Caco-2 (cell line): ENCODE data around the gene LCE1E. TPM values are rescaled to one million over a fixed set of nuclear protein-coding genes. Genes with fewer than 3 reads are reported as not detected.

Source experiments
- BruUV-seq: library from RNA; stranded (reverse); fragments of 400-500 nt; replicated peaks from 2 replicates; lab custom pipeline; 2021; lab: Mats Ljungman, UMichigan
- CTCF ChIA-PET: fragments of 300-600 bp; sonication (Branson Sonifier 250); formaldehyde crosslinking; loops from one replicate; lab custom pipeline; 2022; ENCODE audit warnings: antibody characterized with exemption; lab: Charles Lee
- POLR2A ChIA-PET: fragments of 300-600 bp; sonication (Branson Sonifier 250); formaldehyde crosslinking; loops from one replicate; lab custom pipeline; 2022; ENCODE audit warnings: antibody characterized with exemption; lab: Charles Lee
- DNase-seq, 2 experiments: peaks; one replicate each; pipeline versions ENCODE4 v3.0.0 to v3.0.0-alpha.2; 2020 to 2022
- H3K27me3 ChIP-seq: replicated peaks from 2 replicates; pipeline ENCODE4 v1.6.0; 2011; ENCODE audit warnings: low read length; ENCODE audit not compliant: control insufficient read depth, insufficient read depth
- H3K36me3 ChIP-seq: 2 replicates; pipeline ENCODE4 v1.5.1; 2011; ENCODE audit warnings: low read length; ENCODE audit not compliant: control insufficient read depth, insufficient read depth
- H3K4me1 ChIP-seq: fragments of 250-450 bp; sonication (Bioruptor Pico); 2 replicates; pipeline ENCODE4 v1.5.1; 2020; ENCODE audit warnings: mild to moderate bottlenecking
- H3K4me3 ChIP-seq: 2 replicates; pipeline ENCODE4 v1.5.1; 2011; ENCODE audit warnings: low read depth, mild to moderate bottlenecking, control low read depth, low read length
- H3K9me3 ChIP-seq: fragments of 250-450 bp; sonication (Bioruptor Pico); 2 replicates; pipeline ENCODE4 v1.5.1; 2020; ENCODE audit warnings: mild to moderate bottlenecking, moderate library complexity
- H3K27ac Mint-ChIP-seq: one replicate; pipeline ENCODE4 v1.8.0; 2022; ENCODE audit warnings: mixed read lengths; ENCODE audit not compliant: unreplicated experiment
- H3K27me3 Mint-ChIP-seq: one replicate; pipeline ENCODE4 v1.8.0; 2022; ENCODE audit warnings: mixed read lengths; ENCODE audit not compliant: insufficient read depth, unreplicated experiment
- H3K36me3 Mint-ChIP-seq: one replicate; pipeline ENCODE4 v1.8.0; 2022; ENCODE audit warnings: mild to moderate bottlenecking, mixed read lengths; ENCODE audit not compliant: insufficient read depth, unreplicated experiment
- H3K4me1 Mint-ChIP-seq: one replicate; pipeline ENCODE4 v1.8.0; 2022; ENCODE audit warnings: low read depth, mixed read lengths; ENCODE audit not compliant: unreplicated experiment
- H3K4me3 Mint-ChIP-seq: one replicate; pipeline ENCODE4 v1.8.0; 2022; ENCODE audit warnings: mild to moderate bottlenecking, moderate library complexity, mixed read lengths; ENCODE audit not compliant: unreplicated experiment
- H3K9me3 Mint-ChIP-seq: one replicate; pipeline ENCODE4 v1.8.0; 2022; ENCODE audit warnings: mixed read lengths; ENCODE audit not compliant: unreplicated experiment
- intact Hi-C: fragments of 100-400 bp; cut with micrococcal nuclease; formaldehyde crosslinking; loops from one replicate; pipeline ENCODE4 v1.10.0; 2022; ENCODE audit not compliant: unreplicated experiment
- total RNA-seq: library from RNA; stranded (reverse); gene quantifications from 2 replicates; pipeline ENCODE4 v1.2.3, GENCODE V29; 2022
- TF ChIP-seq, protein P1 (sequence below), 2 experiments: fragments of 200-600 bp in 1 of 2; IDR thresholded peaks; 1 replicate in 1 of 2; 2 replicates in 1 of 2; pipeline versions ENCODE4 v1.5.1 to v1.8.0; 2011 to 2022; ENCODE audit warnings: antibody characterized with exemption in 1 of 2, control low read depth in 1 of 2, inconsistent platforms in 1 of 2, low read depth in 1 of 2, low read length in 1 of 2, mild to moderate bottlenecking in 1 of 2, moderate library complexity in 1 of 2; ENCODE audit not compliant: insufficient read depth in 1 of 2, severe bottlenecking in 1 of 2, unreplicated experiment in 1 of 2

LCE1E gene
- total RNA-seq, 1 experiment from 2014 or later = not detected

DNA sequence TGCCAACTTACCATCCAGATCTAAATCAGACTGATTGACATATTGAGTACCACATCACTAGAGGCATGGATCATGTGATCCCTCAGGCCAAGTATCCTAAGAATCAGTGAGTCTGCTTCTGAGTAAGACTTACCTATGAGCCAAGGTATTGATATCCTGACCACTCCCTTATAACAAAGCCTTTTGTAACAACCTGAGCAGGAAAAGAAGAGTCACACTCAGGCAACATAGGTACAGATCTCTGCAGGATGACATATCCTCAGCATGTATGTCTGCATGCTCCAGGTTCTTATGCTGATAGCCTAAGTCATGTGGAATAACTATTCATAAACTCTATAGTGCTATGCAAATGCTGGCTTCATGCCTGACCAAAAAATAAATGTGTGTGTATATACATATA lies 38.9 kb downstream of the LCE1E start:
- no peak overlapping the region for H3K4me3 Mint-ChIP-seq
- Histone ChIP-seq H3K27me3 (no peaks in the 10 kb centered on the region; the same call in 1 of the 2 replicates), H3K9me3 (0 out of 2 replicates have a peak, but pooled peaks cover 3% of the 10 kb centered on the region), H3K4me1 (no peaks in the 10 kb centered on the region), H3K4me3 (no peak overlapping the region), H3K36me3 (no peaks in the 10 kb centered on the region)
- BruUV-seq = no TSS peak
- ChIA-PET POLR2A (no interaction called here), CTCF (interaction anchor here (0.7 kb wide), 1 partner anchor 37 kb away, joined by 5 read pairs; no protein-coding TSS in a partner anchor)
- TF ChIP-seq, protein P1, sequence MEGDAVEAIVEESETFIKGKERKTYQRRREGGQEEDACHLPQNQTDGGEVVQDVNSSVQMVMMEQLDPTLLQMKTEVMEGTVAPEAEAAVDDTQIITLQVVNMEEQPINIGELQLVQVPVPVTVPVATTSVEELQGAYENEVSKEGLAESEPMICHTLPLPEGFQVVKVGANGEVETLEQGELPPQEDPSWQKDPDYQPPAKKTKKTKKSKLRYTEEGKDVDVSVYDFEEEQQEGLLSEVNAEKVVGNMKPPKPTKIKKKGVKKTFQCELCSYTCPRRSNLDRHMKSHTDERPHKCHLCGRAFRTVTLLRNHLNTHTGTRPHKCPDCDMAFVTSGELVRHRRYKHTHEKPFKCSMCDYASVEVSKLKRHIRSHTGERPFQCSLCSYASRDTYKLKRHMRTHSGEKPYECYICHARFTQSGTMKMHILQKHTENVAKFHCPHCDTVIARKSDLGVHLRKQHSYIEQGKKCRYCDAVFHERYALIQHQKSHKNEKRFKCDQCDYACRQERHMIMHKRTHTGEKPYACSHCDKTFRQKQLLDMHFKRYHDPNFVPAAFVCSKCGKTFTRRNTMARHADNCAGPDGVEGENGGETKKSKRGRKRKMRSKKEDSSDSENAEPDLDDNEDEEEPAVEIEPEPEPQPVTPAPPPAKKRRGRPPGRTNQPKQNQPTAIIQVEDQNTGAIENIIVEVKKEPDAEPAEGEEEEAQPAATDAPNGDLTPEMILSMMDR (IDR thresholded peaks at IDR 0.05; ENCODE audit: insufficient read depth in 1 of 2, low read depth in 1 of 2, low read length in 1 of 2, severe bottlenecking in 1 of 2, unreplicated experiment in 1 of 2) = no peak
- no peaks in the 10 kb centered on the region for H3K4me1 Mint-ChIP-seq
- peaks cover 26% of the 10 kb centered on the region for H3K27me3 Mint-ChIP-seq
- no peak overlapping the region for H3K27ac Mint-ChIP-seq
- intact Hi-C loops = no loop called here
- DNase-seq = no peak
- H3K9me3 Mint-ChIP-seq = no peaks in the 10 kb centered on the region
- no peaks in the 10 kb centered on the region for H3K36me3 Mint-ChIP-seq

DNA sequence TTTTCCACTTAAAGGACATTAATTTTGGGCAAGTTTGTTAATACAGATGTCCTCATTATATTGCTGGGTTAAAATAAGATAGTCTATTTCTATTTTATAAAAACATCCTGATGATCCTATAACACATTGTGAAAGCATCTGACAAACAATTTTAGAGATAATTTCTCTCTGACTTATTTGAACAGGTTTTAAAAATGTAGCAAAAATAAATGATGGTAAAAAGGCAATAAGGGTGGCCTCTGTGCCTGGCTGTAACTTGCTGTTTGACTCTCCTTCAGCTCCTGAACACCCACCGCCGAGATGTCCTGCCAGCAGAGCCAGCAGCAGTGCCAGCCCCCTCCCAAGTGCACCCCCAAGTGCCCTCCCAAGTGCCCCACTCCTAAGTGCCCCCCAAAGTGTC lies 41.1 kb downstream of the LCE1E start, which contains the start of gene LCE1A:
Gene LCE1A (plus strand): TSS at position 301 of the 400 bp plus-strand sequence. CDS start 0 bp downstream, at position 301.
- H3K4me3 ChIP-seq = no peak within 1 kb of the TSS
- H3K27me3 ChIP-seq = no peaks in the 10 kb centered on the region; the same call in none of the 2 replicates
- no peak for DNase-seq
- Mint-ChIP-seq H3K36me3 (no peaks in the 10 kb centered on the region), H3K4me3 (no peak within 1 kb of the TSS), H3K9me3 (no peaks in the 10 kb centered on the region), H3K4me1 (no peaks in the 10 kb centered on the region), H3K27ac (no peak within 1 kb of the TSS), H3K27me3 (peaks cover 28% of the 10 kb centered on the region)
- intact Hi-C loops = no loop called here
- no peaks in the 10 kb centered on the region for H3K4me1 ChIP-seq
- POLR2A ChIA-PET = no interaction called here
- H3K36me3 ChIP-seq = no peaks in the 10 kb centered on the region
- 0 out of 2 replicates have a peak, but pooled peaks cover 3% of the 10 kb centered on the region for H3K9me3 ChIP-seq
- CTCF ChIA-PET = no interaction called here
- TF ChIP-seq, protein P1 (IDR thresholded peaks at IDR 0.05; ENCODE audit: insufficient read depth in 1 of 2, low read depth in 1 of 2, low read length in 1 of 2, severe bottlenecking in 1 of 2, unreplicated experiment in 1 of 2) = no peak
- BruUV-seq = no TSS peak

DNA sequence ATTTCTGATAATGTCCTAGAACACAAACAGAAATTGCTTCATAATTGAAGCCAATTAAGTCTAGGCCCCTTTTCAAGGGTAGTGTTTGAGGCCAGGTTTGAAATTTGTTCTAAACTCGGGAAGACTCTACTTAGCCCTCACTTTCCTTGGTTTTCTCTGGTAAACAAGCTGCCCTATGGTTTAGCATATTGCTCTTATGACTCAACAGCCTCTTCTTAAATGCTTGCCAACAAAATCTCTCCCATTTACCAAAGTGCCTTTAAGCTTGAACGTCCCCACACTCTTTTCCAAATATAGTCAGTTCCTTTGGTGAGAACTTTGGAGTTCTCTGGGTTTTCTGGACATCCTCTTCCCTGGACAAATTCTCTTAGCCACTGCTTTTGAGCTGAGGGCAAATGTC lies 50.8 kb downstream of the LCE1E start:
- BruUV-seq = no TSS peak
- no peaks in the 10 kb centered on the region for H3K4me1 ChIP-seq
- no peaks in the 10 kb centered on the region for H3K36me3 Mint-ChIP-seq
- ChIA-PET CTCF (no interaction called here), POLR2A (no interaction called here)
- no peak for DNase-seq
- no peaks in the 10 kb centered on the region for H3K9me3 ChIP-seq
- no peak overlapping the region for H3K27ac Mint-ChIP-seq
- peaks cover 14% of the 10 kb centered on the region for H3K27me3 Mint-ChIP-seq
- H3K27me3 ChIP-seq = no peaks in the 10 kb centered on the region; the same call in 1 of the 2 replicates
- TF ChIP-seq, protein P1 (IDR thresholded peaks at IDR 0.05; ENCODE audit: insufficient read depth in 1 of 2, low read depth in 1 of 2, low read length in 1 of 2, severe bottlenecking in 1 of 2, unreplicated experiment in 1 of 2) = no peak
- H3K4me3 ChIP-seq = no peak overlapping the region
- H3K9me3 Mint-ChIP-seq = no peaks in the 10 kb centered on the region
- H3K36me3 ChIP-seq = no peaks in the 10 kb centered on the region
- no peak overlapping the region for H3K4me3 Mint-ChIP-seq
- no peaks in the 10 kb centered on the region for H3K4me1 Mint-ChIP-seq
- intact Hi-C loops = no loop called here

Other genes with a start within 250 kb of the LCE1E start
- gene LCE3E, start 219.5 kb upstream of the LCE1E start, total RNA-seq = not detected in 2 replicates
- gene LCE3D, start 205.7 kb upstream of the LCE1E start, total RNA-seq = not detected in 2 replicates
- gene LCE3C, start 186.0 kb upstream of the LCE1E start, total RNA-seq = not detected in 2 replicates
- not detected in 2 replicates for gene LCE3B, start 172.4 kb upstream of the LCE1E start, total RNA-seq
- gene LCE3A, start 163.2 kb upstream of the LCE1E start, total RNA-seq = not detected in 2 replicates
- gene LCE2D, start 122.9 kb upstream of the LCE1E start, total RNA-seq = not detected in 2 replicates
- not detected in 2 replicates for gene LCE2C, start 111.0 kb upstream of the LCE1E start, total RNA-seq
- gene LCE2B, start 100.1 kb upstream of the LCE1E start, total RNA-seq = not detected in 2 replicates
- gene LCE2A, start 87.9 kb upstream of the LCE1E start, total RNA-seq = not detected in 2 replicates
- gene LCE4A, start 78.1 kb upstream of the LCE1E start, total RNA-seq = not detected in 2 replicates
- not detected in 2 replicates for gene KPRP, start 28.2 kb upstream of the LCE1E start, total RNA-seq
- gene LCE1F, start 11.1 kb upstream of the LCE1E start, total RNA-seq = not detected in 2 replicates
- not detected in 2 replicates for gene LCE1D, start 10.5 kb downstream of the LCE1E start, total RNA-seq
- gene LCE1C, start 20.4 kb downstream of the LCE1E start, total RNA-seq = not detected in 2 replicates
- not detected in 2 replicates for gene LCE1B, start 25.7 kb downstream of the LCE1E start, total RNA-seq
- gene LCE1A, start 41.2 kb downstream of the LCE1E start, total RNA-seq = not detected in 2 replicates
- gene LCE6A, start 56.6 kb downstream of the LCE1E start, total RNA-seq = not detected in 2 replicates
- gene LCE7A, start 73.7 kb downstream of the LCE1E start, total RNA-seq = not detected in 2 replicates
- gene SMCP, start 92.1 kb downstream of the LCE1E start, total RNA-seq = not detected in 2 replicates
- gene IVL, start 122.3 kb downstream of the LCE1E start, total RNA-seq = not detected in 2 replicates
- not detected in 2 replicates for gene SPRR5, start 160.9 kb downstream of the LCE1E start, total RNA-seq
- gene SPRR4, start 184.4 kb downstream of the LCE1E start, total RNA-seq = not detected in 2 replicates
- not detected in 2 replicates for gene SPRR1A, start 197.8 kb downstream of the LCE1E start, total RNA-seq
- 0.70 and 1.0 TPM in 2 replicates for gene SPRR3, start 215.5 kb downstream of the LCE1E start, total RNA-seq
- not detected in 2 replicates for gene SPRR1B, start 244.9 kb downstream of the LCE1E start, total RNA-seq